GM18951 (cell line): ENCODE measurements around the gene MAS1.

Source experiments
- POLR2A ChIP-seq: IDR thresholded peaks from 4 replicates; pipeline ENCODE4 v1.6.1; 2011; ENCODE audit warnings: mild to moderate bottlenecking; ENCODE audit not compliant: insufficient read length, insufficient read depth; ENCODE audit errors: extremely low read depth
- in situ Hi-C: fragments of 300-500 bp; cut with MboI; formaldehyde crosslinking; loops from one replicate; pipeline ENCODE4 v1.12.0; 2022; ENCODE audit warnings: low sequenced_read_pairs, mixed read lengths, inconsistent platforms; ENCODE audit not compliant: unreplicated experiment

The MAS1 gene

GRCh38 chr6:159935065-159935464, 44.3 kb downstream of the MAS1 start:
- in situ Hi-C loops = loop anchor here (25.0 kb wide), 1 partner anchor 223 kb away; no protein-coding TSS in a partner anchor
- no peak for TF ChIP-seq POLR2A

- in situ Hi-C loops = loop anchor here (25.0 kb wide), 1 partner anchor 223 kb away; no protein-coding TSS in a partner anchor
- no peak for TF ChIP-seq POLR2A
These were observed 44.8 kb downstream of the MAS1 start for GRCh38 chr6:159935633-159936032.

- TF ChIP-seq POLR2A = no peak
- in situ Hi-C loops = loop anchor here (25.0 kb wide), 1 partner anchor 227 kb away; no protein-coding TSS in a partner anchor
These were observed 48.8 kb downstream of the MAS1 start for GRCh38 chr6:159939591-159940016.
